Measurements from ENCODE around the gene JAK2.

Gene JAK2

DNA sequence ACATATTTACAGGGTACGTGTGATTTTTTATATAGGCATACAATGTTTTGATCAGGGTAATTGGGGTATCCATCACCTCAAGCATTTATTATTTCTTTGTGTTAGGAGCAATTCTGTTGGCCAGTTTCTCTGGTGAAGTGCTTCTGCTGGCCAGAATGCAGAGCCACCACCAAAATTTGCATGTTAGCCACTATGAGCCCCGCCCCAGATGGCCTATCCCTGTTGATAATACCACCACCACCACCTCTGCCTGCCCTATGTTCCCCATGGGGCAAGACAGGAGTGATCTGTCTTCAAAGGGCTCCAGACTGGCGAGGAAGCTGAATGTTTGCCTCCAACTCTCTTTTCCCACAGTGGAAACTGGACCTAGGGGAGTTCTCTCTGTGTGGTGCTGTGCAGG, 26.0 kb upstream of the JAK2 start:
- Histone ChIP-seq H3K79me2 (ENCODE audit: insufficient read depth, low read length) (no peaks in the 10 kb centered on the region), H3K4me1 (ENCODE audit: insufficient read depth, low read length, poor library complexity, severe bottlenecking) (no peaks in the 10 kb centered on the region), H3K9me2 (replicated peaks; ENCODE audit: low read depth, low read length) (no peaks in the 10 kb centered on the region), H3K4me2 (ENCODE audit: low read depth, low read length, poor library complexity, severe bottlenecking) (no peak overlapping the region), H3K9me3 (ENCODE audit: insufficient read depth, low read depth, low read length) (no peaks in the 10 kb centered on the region), H3K27me3 (ENCODE audit: insufficient read depth, low read length, poor library complexity, severe bottlenecking) (no peaks in the 10 kb centered on the region), H3K36me3 (ENCODE audit: insufficient read depth, low read length) (no peaks in the 10 kb centered on the region), H3K4me3 (ENCODE audit: low read length, poor library complexity, severe bottlenecking) (no peak overlapping the region), H4K20me1 (ENCODE audit: insufficient read depth, low read length, poor library complexity, severe bottlenecking) (no peaks in the 10 kb centered on the region), H2AFZ (ENCODE audit: low read length) (no peak overlapping the region), H3F3A (ENCODE audit: low read depth) (no peaks in the 10 kb centered on the region), H3K9ac (ENCODE audit: low read depth, low read length, poor library complexity, severe bottlenecking) (no peak overlapping the region)
- no peak for TF ChIP-seq EZH2phosphoT487 (IDR thresholded peaks at IDR 0.05; ENCODE audit: borderline replicate concordance)
- TF ChIP-seq, protein P1, sequence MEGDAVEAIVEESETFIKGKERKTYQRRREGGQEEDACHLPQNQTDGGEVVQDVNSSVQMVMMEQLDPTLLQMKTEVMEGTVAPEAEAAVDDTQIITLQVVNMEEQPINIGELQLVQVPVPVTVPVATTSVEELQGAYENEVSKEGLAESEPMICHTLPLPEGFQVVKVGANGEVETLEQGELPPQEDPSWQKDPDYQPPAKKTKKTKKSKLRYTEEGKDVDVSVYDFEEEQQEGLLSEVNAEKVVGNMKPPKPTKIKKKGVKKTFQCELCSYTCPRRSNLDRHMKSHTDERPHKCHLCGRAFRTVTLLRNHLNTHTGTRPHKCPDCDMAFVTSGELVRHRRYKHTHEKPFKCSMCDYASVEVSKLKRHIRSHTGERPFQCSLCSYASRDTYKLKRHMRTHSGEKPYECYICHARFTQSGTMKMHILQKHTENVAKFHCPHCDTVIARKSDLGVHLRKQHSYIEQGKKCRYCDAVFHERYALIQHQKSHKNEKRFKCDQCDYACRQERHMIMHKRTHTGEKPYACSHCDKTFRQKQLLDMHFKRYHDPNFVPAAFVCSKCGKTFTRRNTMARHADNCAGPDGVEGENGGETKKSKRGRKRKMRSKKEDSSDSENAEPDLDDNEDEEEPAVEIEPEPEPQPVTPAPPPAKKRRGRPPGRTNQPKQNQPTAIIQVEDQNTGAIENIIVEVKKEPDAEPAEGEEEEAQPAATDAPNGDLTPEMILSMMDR (conservative IDR thresholded peaks at IDR 0.05; ENCODE audit: low read length) = no peak

DNA sequence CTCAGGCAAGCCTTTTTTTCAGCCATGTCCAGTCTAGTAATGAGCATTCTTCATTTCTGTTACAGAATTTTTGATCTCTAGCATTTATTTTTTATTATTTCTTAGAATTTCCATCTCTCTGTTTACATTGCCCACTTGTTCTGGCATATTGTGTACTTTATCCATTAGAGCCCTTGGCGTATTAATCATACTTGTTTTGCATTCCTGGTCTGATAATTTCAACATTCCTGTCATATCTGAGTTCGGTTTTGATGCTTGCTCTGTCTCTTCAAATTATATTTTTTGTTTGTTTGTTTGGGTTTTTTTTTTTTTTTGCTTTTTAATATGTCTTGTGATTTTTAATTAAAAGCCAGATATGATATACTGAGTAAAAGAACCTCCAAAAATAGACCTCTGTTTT, 23.0 kb upstream of the JAK2 start:
- TF ChIP-seq, protein P1 (conservative IDR thresholded peaks at IDR 0.05; ENCODE audit: low read length) = no peak
- no peak for TF ChIP-seq EZH2phosphoT487 (IDR thresholded peaks at IDR 0.05; ENCODE audit: borderline replicate concordance)
- no peaks in the 10 kb centered on the region for H3K27me3 ChIP-seq (ENCODE audit: insufficient read depth, low read length, poor library complexity, severe bottlenecking)

DNA sequence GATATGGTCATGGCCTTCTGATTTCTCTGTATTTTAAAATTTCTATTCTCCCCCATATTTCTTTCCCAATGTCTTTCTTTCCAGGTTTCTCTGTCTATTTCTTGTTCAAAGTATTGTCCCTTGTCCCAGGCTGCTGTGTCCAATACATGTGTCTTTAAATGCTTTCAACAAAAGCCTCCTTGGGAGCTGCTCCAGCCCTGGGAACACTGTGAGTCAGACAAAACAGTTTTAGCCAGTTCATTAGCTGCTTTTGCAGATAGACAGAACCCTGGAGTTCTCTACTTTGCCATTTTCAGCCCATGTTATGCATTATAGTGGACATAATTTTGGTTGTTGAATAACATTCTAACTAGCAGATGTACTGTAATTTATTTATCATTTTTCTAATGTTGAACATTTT, 20.5 kb upstream of the JAK2 start:
- H3K79me2 ChIP-seq (ENCODE audit: insufficient read depth, low read length) = no peaks in the 10 kb centered on the region
- no peaks in the 10 kb centered on the region for H3K9me3 ChIP-seq (ENCODE audit: insufficient read depth, low read depth, low read length)
- H2AFZ ChIP-seq (ENCODE audit: low read length) = no peak overlapping the region
- no peaks in the 10 kb centered on the region for H3K27me3 ChIP-seq (ENCODE audit: insufficient read depth, low read length, poor library complexity, severe bottlenecking)
- H3K36me3 ChIP-seq (ENCODE audit: insufficient read depth, low read length) = no peaks in the 10 kb centered on the region
- H3K4me2 ChIP-seq (ENCODE audit: low read depth, low read length, poor library complexity, severe bottlenecking) = no peak overlapping the region
- no peaks in the 10 kb centered on the region for H4K20me1 ChIP-seq (ENCODE audit: insufficient read depth, low read length, poor library complexity, severe bottlenecking)
- no peaks in the 10 kb centered on the region for H3K9me2 ChIP-seq (replicated peaks; ENCODE audit: low read depth, low read length)
- H3K4me3 ChIP-seq (ENCODE audit: low read length, poor library complexity, severe bottlenecking) = no peak overlapping the region
- peaks cover 7% of the 10 kb centered on the region for H3K4me1 ChIP-seq (ENCODE audit: insufficient read depth, low read length, poor library complexity, severe bottlenecking)
- TF ChIP-seq, protein P1 (conservative IDR thresholded peaks at IDR 0.05; ENCODE audit: low read length) = no peak
- no peak for TF ChIP-seq EZH2phosphoT487 (IDR thresholded peaks at IDR 0.05; ENCODE audit: borderline replicate concordance)
- H3F3A ChIP-seq (ENCODE audit: low read depth) = no peaks in the 10 kb centered on the region
- no peak overlapping the region for H3K9ac ChIP-seq (ENCODE audit: low read depth, low read length, poor library complexity, severe bottlenecking)

More for the DNA sequence above, 23.0 kb upstream of the JAK2 start:
- Histone ChIP-seq H3K4me2 (ENCODE audit: low read depth, low read length, poor library complexity, severe bottlenecking) (no peak overlapping the region), H4K20me1 (ENCODE audit: insufficient read depth, low read length, poor library complexity, severe bottlenecking) (no peaks in the 10 kb centered on the region), H3K79me2 (ENCODE audit: insufficient read depth, low read length) (no peaks in the 10 kb centered on the region), H3K9me3 (ENCODE audit: insufficient read depth, low read depth, low read length) (no peaks in the 10 kb centered on the region), H3K36me3 (ENCODE audit: insufficient read depth, low read length) (no peaks in the 10 kb centered on the region), H3F3A (ENCODE audit: low read depth) (no peaks in the 10 kb centered on the region), H3K4me1 (ENCODE audit: insufficient read depth, low read length, poor library complexity, severe bottlenecking) (peaks cover 7% of the 10 kb centered on the region), H3K4me3 (ENCODE audit: low read length, poor library complexity, severe bottlenecking) (no peak overlapping the region), H3K9ac (ENCODE audit: low read depth, low read length, poor library complexity, severe bottlenecking) (no peak overlapping the region), H2AFZ (ENCODE audit: low read length) (no peak overlapping the region), H3K9me2 (replicated peaks; ENCODE audit: low read depth, low read length) (no peaks in the 10 kb centered on the region)

Data from Loucy (cell line).